Upper lobe of left lung (tissue), 6 donors: ENCODE results near the gene MAST4. TPM values are rescaled to one million over a fixed set of nuclear protein-coding genes. Genes with fewer than 3 reads are reported as not detected.
A peak's percentile ranks its signal among the peaks of the same experiment; 100 is the strongest.

Source experiments
- ATAC-seq, 2 donors: fragments of 200-7000 bp; cut with Tn5 transposase; one replicate each; pipeline ENCODE4 v1.9.1; 2022; ENCODE audit warnings: mild to moderate bottlenecking in 2 of 2, moderate library complexity in 2 of 2; ENCODE audit not compliant: low FRiP score in 2 of 2
- DNase-seq, 2 donors: peaks; one replicate each; pipeline ENCODE4 v3.0.0-alpha.2; 2019 to 2020
- H3K27ac ChIP-seq, 4 donors: fragments of 200-600 bp; sonication (generic); one replicate each; pipeline ENCODE4 v1.5.1; 2016 to 2019
- H3K27me3 ChIP-seq, 4 donors: fragments of 200-600 bp; sonication (generic); one replicate each; pipeline ENCODE4 v1.5.1; 2017 to 2019
- H3K36me3 ChIP-seq, 4 donors: fragments of 200-600 bp; sonication (generic); one replicate each; pipeline ENCODE4 v1.5.1; 2016 to 2019
- H3K4me1 ChIP-seq, 4 donors: fragments of 200-600 bp; sonication (generic); one replicate each; pipeline ENCODE4 v1.5.1; 2018 to 2019
- H3K4me3 ChIP-seq, 4 donors: fragments of 200-600 bp; sonication (generic); one replicate each; pipeline ENCODE4 v1.5.1; 2017 to 2019; ENCODE audit warnings: mild to moderate bottlenecking in 2 of 4, moderate library complexity in 1 of 4
- H3K9me3 ChIP-seq, 4 donors: fragments of 200-600 bp; sonication (generic); one replicate each; pipeline ENCODE4 v1.5.1; 2018 to 2019
- EP300 ChIP-seq, 4 donors: sonication (generic); formaldehyde crosslinking; IDR thresholded peaks; one replicate each; pipeline ENCODE4 v1.5.1; 2017; ENCODE audit warnings: antibody characterized with exemption in 4 of 4, control low read depth in 2 of 4
- POLR2A ChIP-seq, 4 donors: fragments of 450-650 bp; IDR thresholded peaks; one replicate each; pipeline ENCODE4 v1.5.1; 2016 to 2017; ENCODE audit warnings: antibody characterized with exemption in 4 of 4, mild to moderate bottlenecking in 2 of 4
- POLR2AphosphoS5 ChIP-seq, 2 donors: sonication (generic); formaldehyde crosslinking; IDR thresholded peaks; one replicate each; pipeline ENCODE4 v1.5.1; 2017; ENCODE audit warnings: antibody characterized with exemption in 2 of 2
- WGBS, 2 donors: methylation state at CpG; one replicate each; pipeline ENCODE4 v1.1.5; 2017 to 2018; 5-methylcytosine and 5-hydroxymethylcytosine counted together
- total RNA-seq, 6 donors: library from RNA; depleted of rRNA in 4 of 6; stranded (reverse); fragments of >200 nt in 4 of 6; gene quantifications; one replicate each; pipeline versions ENCODE4 v1.1.0 to v1.2.1, GENCODE V29; 2016 to 2021
- TF ChIP-seq, protein P1 (sequence below), 6 experiments: fragments of 450-650 bp in 4 of 6; fragments of 200-600 bp in 2 of 6; sonication (generic) in 2 of 6; IDR thresholded peaks; one replicate each; pipeline ENCODE4 v1.5.1; 2016 to 2019; ENCODE audit warnings: antibody characterized with exemption in 6 of 6
- donor health status: DM: no; HTN: no; CAD: no; lungs with moderate emphysema.
- donor health status: DM: no; HTN: yes; CAD: no; lungs with severe emphysema.

Gene MAST4
- total RNA-seq, 6 donors from 2014 or later, result 44.8 to 229 (median 66.4) TPM

DNA sequence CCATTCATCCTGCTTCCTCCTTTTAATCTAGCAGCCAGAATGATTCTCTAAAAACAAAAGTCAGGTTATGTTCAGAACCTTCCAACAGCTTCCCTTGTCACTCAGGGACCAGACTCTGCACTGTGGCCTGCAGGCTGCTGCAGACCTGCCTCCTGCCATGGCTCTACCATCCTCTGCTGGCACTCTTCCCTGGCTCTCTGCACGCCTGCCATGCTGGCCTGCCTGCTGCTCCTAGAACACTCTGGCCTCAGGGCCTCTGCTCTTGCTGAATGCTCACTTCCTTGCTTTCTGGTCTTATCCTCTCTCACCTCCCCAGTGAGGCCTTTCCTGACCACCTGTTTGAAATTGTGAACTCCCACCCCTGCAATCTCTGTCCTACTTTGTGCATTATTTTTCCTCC is 451.0 kb downstream of the MAST4 start:
- no peaks in the 10 kb centered on the region for H3K27me3 ChIP-seq
- no peak overlapping the region for H3K4me3 ChIP-seq
- peak in 1 of 2 donors; percentile 22 for DNase-seq
- WGBS, 2 donors, result 45 to 65% methylated on average over 1 of the region's 1 CpG
- peaks cover 24 to 50% (median 35%) of the 10 kb centered on the region in 4 donors for H3K4me1 ChIP-seq
- no peaks in the 10 kb centered on the region for H3K9me3 ChIP-seq
- ATAC-seq, result no peak
- H3K36me3 ChIP-seq, result no peaks in the 10 kb centered on the region
- no peak for TF ChIP-seq EP300 (IDR thresholded peaks at IDR 0.05)
- no peak for TF ChIP-seq POLR2AphosphoS5 (IDR thresholded peaks at IDR 0.05)
- no peak for TF ChIP-seq POLR2A (IDR thresholded peaks at IDR 0.05)
- TF ChIP-seq, protein P1, sequence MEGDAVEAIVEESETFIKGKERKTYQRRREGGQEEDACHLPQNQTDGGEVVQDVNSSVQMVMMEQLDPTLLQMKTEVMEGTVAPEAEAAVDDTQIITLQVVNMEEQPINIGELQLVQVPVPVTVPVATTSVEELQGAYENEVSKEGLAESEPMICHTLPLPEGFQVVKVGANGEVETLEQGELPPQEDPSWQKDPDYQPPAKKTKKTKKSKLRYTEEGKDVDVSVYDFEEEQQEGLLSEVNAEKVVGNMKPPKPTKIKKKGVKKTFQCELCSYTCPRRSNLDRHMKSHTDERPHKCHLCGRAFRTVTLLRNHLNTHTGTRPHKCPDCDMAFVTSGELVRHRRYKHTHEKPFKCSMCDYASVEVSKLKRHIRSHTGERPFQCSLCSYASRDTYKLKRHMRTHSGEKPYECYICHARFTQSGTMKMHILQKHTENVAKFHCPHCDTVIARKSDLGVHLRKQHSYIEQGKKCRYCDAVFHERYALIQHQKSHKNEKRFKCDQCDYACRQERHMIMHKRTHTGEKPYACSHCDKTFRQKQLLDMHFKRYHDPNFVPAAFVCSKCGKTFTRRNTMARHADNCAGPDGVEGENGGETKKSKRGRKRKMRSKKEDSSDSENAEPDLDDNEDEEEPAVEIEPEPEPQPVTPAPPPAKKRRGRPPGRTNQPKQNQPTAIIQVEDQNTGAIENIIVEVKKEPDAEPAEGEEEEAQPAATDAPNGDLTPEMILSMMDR (IDR thresholded peaks at IDR 0.05), result no peak
- H3K27ac ChIP-seq, result peak overlapping the region in 3 of 4 donors; percentile 2 to 57 (median 14)

DNA sequence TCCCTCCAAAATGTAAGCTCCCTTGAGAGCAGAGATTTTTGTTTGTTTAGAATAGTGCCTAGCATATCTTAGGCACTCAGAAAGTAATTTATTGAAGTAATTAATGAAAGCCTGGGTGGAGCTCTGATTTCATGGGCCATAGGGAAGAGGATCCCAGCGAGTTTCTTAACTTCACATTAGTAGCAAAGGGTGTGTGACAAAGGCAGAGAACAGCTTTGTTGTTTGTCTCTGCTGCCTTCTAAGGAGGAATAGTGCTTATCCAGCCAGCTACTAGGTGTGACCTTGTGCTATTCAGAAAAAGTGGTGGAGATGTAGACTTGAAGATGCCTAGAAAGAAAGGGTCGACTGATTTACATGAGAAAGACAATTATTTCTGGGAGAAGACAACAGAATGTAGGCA is 451.4 kb downstream of the MAST4 start:
- TF ChIP-seq EP300 (IDR thresholded peaks at IDR 0.05), result no peak
- no peak for TF ChIP-seq POLR2A (IDR thresholded peaks at IDR 0.05)
- TF ChIP-seq POLR2AphosphoS5 (IDR thresholded peaks at IDR 0.05), result no peak
- TF ChIP-seq, protein P1 (IDR thresholded peaks at IDR 0.05), result no peak
- peak overlapping the region in 2 of 4 donors; percentile 2 to 57 for H3K27ac ChIP-seq
- H3K36me3 ChIP-seq, result no peaks in the 10 kb centered on the region
- DNase-seq (no peak), ATAC-seq (no peak)
- H3K9me3 ChIP-seq, result no peaks in the 10 kb centered on the region
- peaks cover 21 to 48% (median 32%) of the 10 kb centered on the region in 4 donors for H3K4me1 ChIP-seq
- H3K4me3 ChIP-seq, result no peak overlapping the region
- 67 to 79% methylated on average over 2 of the region's 2 CpGs for WGBS, 2 donors
- no peaks in the 10 kb centered on the region for H3K27me3 ChIP-seq

DNA sequence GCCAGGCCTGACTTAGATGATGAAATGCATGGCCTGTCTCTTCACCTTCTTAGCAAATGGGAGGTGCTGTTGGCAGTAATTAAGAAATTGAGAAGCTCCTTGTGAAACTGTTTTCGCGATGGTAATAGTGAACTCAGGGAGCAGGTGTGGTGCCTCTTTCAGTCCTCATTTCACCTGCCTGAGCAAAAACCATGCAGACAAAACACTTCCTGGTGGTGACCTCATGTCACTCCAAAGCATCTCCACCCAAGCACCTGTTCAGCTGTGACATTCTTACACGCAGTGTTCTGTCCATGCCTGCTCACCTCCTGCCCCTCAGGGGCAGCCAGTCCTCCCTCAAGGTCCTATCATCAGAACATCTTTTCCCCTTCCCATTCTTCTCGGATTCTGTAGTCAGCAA is 453.9 kb downstream of the MAST4 start:
- Histone ChIP-seq H3K36me3 (no peaks in the 10 kb centered on the region), H3K9me3 (no peaks in the 10 kb centered on the region), H3K4me3 (no peak overlapping the region), H3K4me1 (peaks cover 21 to 43% (median 34%) of the 10 kb centered on the region in 4 donors), H3K27me3 (no peaks in the 10 kb centered on the region), H3K27ac (peak overlapping the region in 3 of 4 donors; percentile 49 to 69 (median 62))
- DNase-seq (no peak), ATAC-seq (no peak)
- TF ChIP-seq POLR2AphosphoS5 (IDR thresholded peaks at IDR 0.05) (no peak), EP300 (IDR thresholded peaks at IDR 0.05) (no peak), POLR2A (IDR thresholded peaks at IDR 0.05) (no peak)
- TF ChIP-seq, protein P1 (IDR thresholded peaks at IDR 0.05), result no peak
- WGBS, 2 donors, result 73 to 86% methylated on average over 4 of the region's 4 CpGs

DNA sequence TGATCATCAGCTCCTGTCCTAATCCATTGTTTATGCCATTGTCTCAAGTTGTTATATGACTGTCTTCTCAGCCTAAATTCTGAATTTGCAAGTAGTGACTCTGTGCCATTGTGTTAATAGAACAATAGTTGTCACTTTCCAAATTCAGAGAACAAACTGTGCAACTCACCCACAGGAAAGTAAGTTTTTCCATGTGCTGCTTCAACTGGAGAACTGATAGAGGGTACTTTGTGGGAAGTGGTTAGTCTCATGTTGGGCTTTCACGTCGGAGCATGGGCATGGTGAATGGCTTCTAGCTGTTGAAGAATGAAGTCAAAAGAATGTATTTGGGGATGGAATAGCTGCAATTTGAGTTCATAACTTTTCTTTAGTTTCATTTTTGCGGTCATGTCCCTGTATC is 454.4 kb downstream of the MAST4 start:
- no peak for TF ChIP-seq POLR2A (IDR thresholded peaks at IDR 0.05)
- TF ChIP-seq POLR2AphosphoS5 (IDR thresholded peaks at IDR 0.05), result peak in 1 of 2 donors; percentile 16
- TF ChIP-seq EP300 (IDR thresholded peaks at IDR 0.05), result no peak
- H3K4me1 ChIP-seq, result peaks cover 21 to 42% (median 34%) of the 10 kb centered on the region in 4 donors
- no peak for DNase-seq
- 62 to 64% methylated on average over 3 of the region's 3 CpGs for WGBS, 2 donors
- ATAC-seq, result no peak
- H3K27ac ChIP-seq, result peak overlapping the region; percentile 24 to 49 (median 34)
- H3K27me3 ChIP-seq, result no peaks in the 10 kb centered on the region
- no peaks in the 10 kb centered on the region for H3K36me3 ChIP-seq
- no peak overlapping the region for H3K4me3 ChIP-seq
- H3K9me3 ChIP-seq, result no peaks in the 10 kb centered on the region

DNA sequence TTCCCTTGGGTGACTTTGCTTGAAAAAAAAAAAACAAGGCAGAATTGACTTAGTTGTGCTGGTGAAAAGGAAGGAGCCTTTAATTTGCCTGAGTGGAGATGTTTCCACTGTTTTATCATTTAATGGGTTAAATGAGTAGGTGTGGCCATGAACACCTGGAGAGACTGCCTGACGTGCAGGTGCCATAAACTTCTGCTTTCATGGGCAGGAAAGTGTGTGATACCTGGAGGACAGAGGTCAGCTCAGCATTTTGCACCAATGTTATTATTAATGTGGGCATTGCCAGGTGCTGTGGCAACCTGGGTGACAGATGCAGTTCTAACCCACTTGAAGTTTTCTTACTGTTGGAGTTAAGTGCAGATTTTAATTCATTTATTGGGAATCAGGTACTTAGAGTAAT is 455.0 kb downstream of the MAST4 start:
- Histone ChIP-seq H3K36me3 (no peaks in the 10 kb centered on the region), H3K27me3 (no peaks in the 10 kb centered on the region), H3K4me3 (no peak overlapping the region), H3K27ac (peak overlapping the region; percentile 24 to 49 (median 34)), H3K9me3 (no peaks in the 10 kb centered on the region), H3K4me1 (peaks cover 18 to 37% (median 32%) of the 10 kb centered on the region in 4 donors)
- DNase-seq (no peak), ATAC-seq (no peak)
- 50 to 56% methylated on average over 1 of the region's 1 CpG for WGBS, 2 donors
- TF ChIP-seq POLR2AphosphoS5 (IDR thresholded peaks at IDR 0.05) (no peak), POLR2A (IDR thresholded peaks at IDR 0.05) (no peak), EP300 (IDR thresholded peaks at IDR 0.05) (no peak)
- TF ChIP-seq, protein P1 (IDR thresholded peaks at IDR 0.05), result no peak
